ENCODE results near the gene KMO.

KMO gene

DNA sequence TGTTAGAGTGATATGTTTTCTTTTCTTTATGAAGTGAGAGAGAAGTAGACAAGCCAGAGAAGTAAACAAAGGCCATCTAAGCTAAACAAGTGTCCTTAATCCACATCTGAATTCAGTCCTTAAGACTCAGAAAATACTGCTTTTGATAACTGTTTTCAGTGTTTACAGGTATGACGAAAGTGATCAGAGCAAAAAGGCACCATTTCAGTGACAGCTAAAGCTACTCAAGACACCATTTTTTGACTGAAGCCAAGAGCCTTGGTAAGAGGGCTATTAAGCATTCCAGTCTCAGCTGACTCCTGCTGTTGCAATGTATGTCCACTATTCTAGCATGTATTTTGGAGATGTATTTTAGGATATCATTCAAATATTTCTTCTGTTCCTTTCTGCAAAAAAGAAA, 4.1 kb downstream of the KMO start:
- DNase-seq (ENCODE audit: low spot score), result no peak
- TF ChIP-seq, protein P1, sequence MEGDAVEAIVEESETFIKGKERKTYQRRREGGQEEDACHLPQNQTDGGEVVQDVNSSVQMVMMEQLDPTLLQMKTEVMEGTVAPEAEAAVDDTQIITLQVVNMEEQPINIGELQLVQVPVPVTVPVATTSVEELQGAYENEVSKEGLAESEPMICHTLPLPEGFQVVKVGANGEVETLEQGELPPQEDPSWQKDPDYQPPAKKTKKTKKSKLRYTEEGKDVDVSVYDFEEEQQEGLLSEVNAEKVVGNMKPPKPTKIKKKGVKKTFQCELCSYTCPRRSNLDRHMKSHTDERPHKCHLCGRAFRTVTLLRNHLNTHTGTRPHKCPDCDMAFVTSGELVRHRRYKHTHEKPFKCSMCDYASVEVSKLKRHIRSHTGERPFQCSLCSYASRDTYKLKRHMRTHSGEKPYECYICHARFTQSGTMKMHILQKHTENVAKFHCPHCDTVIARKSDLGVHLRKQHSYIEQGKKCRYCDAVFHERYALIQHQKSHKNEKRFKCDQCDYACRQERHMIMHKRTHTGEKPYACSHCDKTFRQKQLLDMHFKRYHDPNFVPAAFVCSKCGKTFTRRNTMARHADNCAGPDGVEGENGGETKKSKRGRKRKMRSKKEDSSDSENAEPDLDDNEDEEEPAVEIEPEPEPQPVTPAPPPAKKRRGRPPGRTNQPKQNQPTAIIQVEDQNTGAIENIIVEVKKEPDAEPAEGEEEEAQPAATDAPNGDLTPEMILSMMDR (IDR thresholded peaks at IDR 0.05; ENCODE audit: extremely low read depth, missing control alignments), result no peak

DNA sequence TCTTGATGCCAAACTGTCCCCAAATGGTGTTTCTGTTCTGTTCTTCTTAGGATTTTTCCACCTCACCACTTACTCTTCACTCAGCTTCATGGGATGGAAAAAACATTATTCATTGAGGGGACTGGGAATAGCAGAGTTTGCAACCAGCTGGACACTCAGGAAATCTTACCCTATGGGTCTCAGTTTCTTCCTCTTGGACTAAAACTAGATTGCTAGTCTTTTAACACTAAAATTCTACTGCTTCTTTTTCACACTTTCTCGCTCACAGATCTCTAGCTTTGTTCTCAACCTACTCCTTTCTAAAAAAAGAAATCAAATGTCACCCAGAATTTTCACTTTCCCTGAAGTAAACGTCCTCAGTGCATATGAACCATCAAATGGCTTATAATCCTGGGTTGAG, 4.8 kb downstream of the KMO start:
- TF ChIP-seq, protein P1 (IDR thresholded peaks at IDR 0.05; ENCODE audit: extremely low read depth, missing control alignments), result no peak
- no peak for DNase-seq (ENCODE audit: low spot score)

DNA sequence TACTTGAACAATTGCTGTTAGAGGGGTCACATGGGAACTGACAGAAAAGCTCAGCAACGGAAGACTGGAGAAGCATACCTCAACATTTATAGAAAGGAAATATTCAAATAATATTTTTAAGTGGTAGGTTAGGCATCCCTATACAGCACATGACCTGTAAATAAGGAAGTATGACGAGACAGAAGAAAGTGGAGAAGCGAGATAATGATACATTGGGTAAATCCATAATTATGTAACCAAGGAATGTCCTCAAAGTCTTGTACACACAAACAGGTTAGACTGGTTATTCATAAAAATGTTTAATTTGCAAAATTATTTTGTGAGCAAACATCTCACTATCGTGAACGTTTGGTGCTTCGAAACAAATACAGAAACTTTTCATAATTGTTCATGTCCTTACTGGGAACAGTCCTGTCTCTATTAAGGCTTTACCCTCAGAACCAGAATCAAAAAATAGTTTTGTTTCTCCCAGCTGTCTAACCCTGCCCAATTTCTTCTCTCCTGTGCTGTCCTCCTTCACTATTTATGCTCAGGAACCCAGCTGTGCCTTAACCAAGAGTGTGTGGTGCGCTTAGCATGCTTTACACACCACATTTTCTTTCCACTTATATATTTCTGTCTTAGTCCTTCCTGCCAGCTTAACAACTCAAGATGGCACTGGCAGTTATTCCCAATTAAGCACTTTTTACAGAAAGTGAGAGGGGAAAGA, 10.2 kb downstream of the KMO start:
- TF ChIP-seq, protein P1 (IDR thresholded peaks at IDR 0.05; ENCODE audit: extremely low read depth, missing control alignments), result no peak
- no peak for DNase-seq (ENCODE audit: low spot score)

DNA sequence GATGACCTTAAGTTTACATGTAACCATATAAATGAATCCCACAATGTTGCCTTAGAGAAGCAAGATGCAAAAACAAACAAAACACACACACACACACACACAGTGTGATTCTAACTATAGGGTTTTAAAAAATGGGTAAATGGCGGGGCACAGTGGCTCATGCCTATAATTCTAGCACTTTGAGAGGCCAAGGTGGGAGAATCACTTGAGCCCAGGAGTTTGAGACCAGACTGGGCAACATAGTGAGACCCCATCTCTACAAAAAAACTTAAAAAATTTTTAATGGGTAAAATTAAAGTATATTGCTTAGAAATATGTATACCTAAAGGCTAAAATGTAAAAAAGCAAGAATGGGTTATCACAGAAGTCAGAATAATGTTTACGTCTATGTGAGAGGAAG, 15.8 kb downstream of the KMO start:
- TF ChIP-seq, protein P1 (IDR thresholded peaks at IDR 0.05; ENCODE audit: extremely low read depth, missing control alignments), result no peak
- DNase-seq (ENCODE audit: low spot score), result no peak

DNA sequence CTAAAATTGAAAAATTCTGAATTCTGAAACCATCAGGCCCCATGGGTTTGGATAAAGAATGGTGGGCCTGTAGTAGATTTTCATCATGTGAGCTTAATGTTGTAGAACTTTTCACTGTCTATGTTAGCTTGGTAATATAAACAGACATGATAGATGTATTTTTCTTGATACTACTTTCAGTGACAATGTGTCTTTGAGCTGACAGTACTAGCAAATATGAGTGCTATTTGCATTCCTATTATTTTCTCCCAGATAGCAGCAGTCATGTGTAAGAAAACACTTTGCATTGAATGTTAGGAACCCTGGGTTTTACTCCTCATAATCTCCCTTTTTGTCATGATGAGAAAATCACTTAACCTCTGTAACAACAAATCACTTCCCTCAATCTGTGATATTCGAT, 18.1 kb downstream of the KMO start:
- TF ChIP-seq, protein P1 (IDR thresholded peaks at IDR 0.05; ENCODE audit: extremely low read depth, missing control alignments), result no peak
- DNase-seq (ENCODE audit: low spot score), result no peak

DNA sequence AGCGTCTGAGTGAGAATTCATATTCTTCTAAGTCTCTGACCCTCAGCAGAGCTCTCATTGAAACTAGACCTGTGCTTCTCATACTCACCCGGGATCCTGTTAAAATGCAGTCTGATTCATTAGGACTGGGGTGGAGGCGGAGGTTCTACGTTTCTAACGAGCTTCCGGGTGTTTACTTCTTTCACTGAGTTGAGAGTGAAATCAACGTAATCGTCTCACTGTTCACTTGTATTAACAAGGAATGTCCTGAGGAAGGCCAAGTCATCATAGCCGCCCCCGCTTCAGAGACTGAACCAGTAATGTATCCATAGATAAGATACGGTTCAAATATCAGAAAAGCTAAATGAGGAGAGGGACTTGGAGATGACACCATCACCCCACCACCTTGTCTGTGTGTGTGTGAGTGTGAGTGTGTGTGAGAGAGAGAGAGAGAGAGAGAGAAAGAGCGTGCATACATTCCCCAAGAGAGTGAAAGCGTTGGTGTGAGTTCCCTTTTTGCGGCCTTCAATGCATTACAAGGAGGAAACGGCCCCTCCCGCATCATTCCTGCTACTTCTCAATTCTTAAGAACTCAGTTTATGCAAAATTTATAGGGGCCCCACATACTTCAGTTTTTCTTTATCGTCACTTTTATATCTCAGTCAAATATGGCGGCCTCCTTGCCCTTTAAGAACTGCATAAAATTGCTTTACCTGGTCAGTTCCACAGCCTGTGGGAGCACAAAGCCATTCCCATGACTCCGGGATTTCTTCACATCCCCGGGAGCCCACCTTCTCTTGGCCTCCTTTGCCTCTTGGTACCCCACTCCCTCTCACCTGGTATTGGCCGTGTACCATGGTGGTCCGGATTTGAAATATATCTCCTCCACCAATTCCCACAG, 19.8 kb downstream of the KMO start:
- TF ChIP-seq, protein P1 (IDR thresholded peaks at IDR 0.05; ENCODE audit: extremely low read depth, missing control alignments), result no peak
- DNase-seq (ENCODE audit: low spot score), result peak; percentile 42
